GM06990 (cell line): ENCODE data around the gene CELSR3.

Experiments
- DNase-seq: peaks from one replicate; pipeline ENCODE4 v3.0.0-alpha.2; 2011; ENCODE audit not compliant: insufficient read length; ENCODE audit errors: extremely low read depth
- H3K27me3 ChIP-seq: replicated peaks from 2 replicates; pipeline ENCODE4 v1.6.0; 2011; ENCODE audit warnings: low read length; ENCODE audit not compliant: control insufficient read depth, insufficient read depth
- H3K36me3 ChIP-seq: 2 replicates; pipeline ENCODE4 v1.5.1; 2011; ENCODE audit warnings: low read length; ENCODE audit not compliant: control insufficient read depth, insufficient read depth
- H3K4me3 ChIP-seq: replicated peaks from 2 replicates; pipeline ENCODE4 v1.5.1; 2011; ENCODE audit warnings: low read depth, mild to moderate bottlenecking, control low read depth, low read length
- CTCF ChIP-seq: IDR thresholded peaks from 2 replicates; pipeline ENCODE4 v1.5.1; 2011; ENCODE audit warnings: low read length, control low read depth, mild to moderate bottlenecking, inconsistent platforms; ENCODE audit not compliant: insufficient read depth, poor library complexity, severe bottlenecking

CELSR3 gene

GRCh38 chr3:48630407-48630806 lies 32.3 kb downstream of the CELSR3 start:
- no peak for TF ChIP-seq CTCF
- no peak overlapping the region for H3K4me3 ChIP-seq
- DNase-seq: no peak
- peaks cover 23% of the 10 kb centered on the region for H3K36me3 ChIP-seq
- no peaks in the 10 kb centered on the region for H3K27me3 ChIP-seq

GRCh38 chr3:48629894-48630293 lies 32.8 kb downstream of the CELSR3 start:
- no peak for TF ChIP-seq CTCF
- Histone ChIP-seq H3K36me3 (peaks cover 25% of the 10 kb centered on the region), H3K27me3 (no peaks in the 10 kb centered on the region), H3K4me3 (no peak overlapping the region)
- no peak for DNase-seq

- no peak for TF ChIP-seq CTCF
- Histone ChIP-seq H3K4me3 (no peak overlapping the region), H3K27me3 (no peaks in the 10 kb centered on the region), H3K36me3 (peaks cover 25% of the 10 kb centered on the region)
- DNase-seq: no peak
These were observed 34.2 kb downstream of the CELSR3 start for GRCh38 chr3:48628277-48629017.

GRCh38 chr3:48625600-48625999 lies 37.1 kb downstream of the CELSR3 start:
- Histone ChIP-seq H3K27me3 (no peaks in the 10 kb centered on the region), H3K36me3 (peaks cover 14% of the 10 kb centered on the region)
- no peak for DNase-seq

GRCh38 chr3:48624767-48625166 lies 37.9 kb downstream of the CELSR3 start:
- TF ChIP-seq CTCF: no peak
- peaks cover 11% of the 10 kb centered on the region for H3K36me3 ChIP-seq

More at GRCh38 chr3:48625600-48625999, 37.1 kb downstream of the CELSR3 start:
- no peak overlapping the region for H3K4me3 ChIP-seq
- TF ChIP-seq CTCF: no peak

More at GRCh38 chr3:48624767-48625166, 37.9 kb downstream of the CELSR3 start:
- DNase-seq: no peak
- H3K27me3 ChIP-seq: no peaks in the 10 kb centered on the region
- H3K4me3 ChIP-seq: no peak overlapping the region
